B cell (primary cell): ENCODE measurements around the gene GOLGA8B. TPM values are rescaled to one million over a fixed set of nuclear protein-coding genes. Genes with fewer than 3 reads are reported as not detected.

Experiments used
- ATAC-seq: fragments of 200-7000 bp; cut with Tn5 transposase; one replicate; pipeline ENCODE4 v1.10.0; 2021; ENCODE audit warnings: low read depth, mild to moderate bottlenecking, moderate number of reproducible peaks, moderate library complexity
- CTCF ChIA-PET: fragments of 350-600 bp; sonication (Branson Sonifier 250); formaldehyde crosslinking; loops from one replicate; lab custom pipeline; 2021; ENCODE audit warnings: antibody characterized with exemption, inconsistent platforms; lab: Charles Lee
- POLR2A ChIA-PET: fragments of 350-600 bp; sonication (Branson Sonifier 250); formaldehyde crosslinking; loops from one replicate; lab custom pipeline; 2021; ENCODE audit warnings: antibody characterized with exemption; lab: Charles Lee
- DNase-seq: peaks from one replicate; pipeline ENCODE4 v3.0.0; 2013
- H2AFZ ChIP-seq: 2 replicates; pipeline ENCODE4 v1.6.1; 2012; ENCODE audit warnings: mild to moderate bottlenecking, low read depth, low read length; ENCODE audit not compliant: insufficient read depth, poor library complexity, severe bottlenecking
- H3K27ac ChIP-seq, 2 donors: 1 replicate in 1 of 2; 2 replicates in 1 of 2; pipeline ENCODE4 v1.5.1; 2012 to 2013; ENCODE audit warnings: low read length in 2 of 2, mild to moderate bottlenecking in 2 of 2, moderate library complexity in 1 of 2
- H3K27me3 ChIP-seq, 4 experiments: fragments of 200-600 bp in 1 of 4; sonication (generic) in 1 of 4; replicated peaks in 1 of 4; 1 replicate in 2 of 4; 2 replicates in 2 of 4; pipeline versions ENCODE4 v1.6.1 to v1.7.0; 2013 to 2016; ENCODE audit warnings: low read length in 3 of 4, mild to moderate bottlenecking in 2 of 4, mixed read lengths in 1 of 4, moderate library complexity in 1 of 4; ENCODE audit not compliant: insufficient read depth in 4 of 4, control insufficient read depth in 3 of 4; ENCODE audit errors: control extremely low read depth in 1 of 4
- H3K36me3 ChIP-seq, 2 experiments: replicated peaks in 1 of 2; 1 replicate in 1 of 2; 2 replicates in 1 of 2; pipeline versions ENCODE4 v1.6.1 to v1.7.1; 2013; ENCODE audit warnings: low read length in 1 of 2; ENCODE audit not compliant: insufficient read depth in 2 of 2, control insufficient read depth in 1 of 2; ENCODE audit errors: control extremely low read depth in 1 of 2, extremely low read depth in 1 of 2
- H3K4me1 ChIP-seq, 2 donors: fragments of 200-600 bp in 1 of 2; sonication (generic) in 1 of 2; 1 replicate in 1 of 2; 2 replicates in 1 of 2; pipeline versions ENCODE4 v1.5.1 to v1.6.1; 2013 to 2017; ENCODE audit warnings: low read length in 2 of 2; ENCODE audit not compliant: control insufficient read depth in 2 of 2, insufficient read depth in 2 of 2
- H3K4me2 ChIP-seq: replicated peaks from 2 replicates; pipeline ENCODE3; 2012; ENCODE audit warnings: mild to moderate bottlenecking, low read depth, low read length; ENCODE audit not compliant: poor library complexity, severe bottlenecking
- H3K4me3 ChIP-seq, 5 experiments: fragments of 200-600 bp in 1 of 5; sonication (generic) in 1 of 5; 1 replicate in 3 of 5; 2 replicates in 2 of 5; pipeline versions ENCODE4 v1.5.1 to v1.7.0; 2011 to 2016; ENCODE audit warnings: low read length in 4 of 5, mild to moderate bottlenecking in 4 of 5, low read depth in 2 of 5, control low read depth in 1 of 5, moderate library complexity in 1 of 5; ENCODE audit not compliant: insufficient read depth in 1 of 5; ENCODE audit errors: control extremely low read depth in 1 of 5, extremely low read depth in 1 of 5
- H3K79me2 ChIP-seq: fragments of 200-600 bp; sonication (generic); one replicate; pipeline ENCODE4 v1.6.0; 2016; ENCODE audit warnings: low read length; ENCODE audit not compliant: control insufficient read depth, insufficient read depth
- H3K9ac ChIP-seq: fragments of 200-600 bp; sonication (generic); 2 replicates; pipeline ENCODE4 v1.6.1; 2017; ENCODE audit warnings: mild to moderate bottlenecking, low read length, moderate library complexity
- H3K9me3 ChIP-seq, 3 donors: one replicate each; pipeline versions ENCODE4 v1.6.1 to v1.7.1; 2013; ENCODE audit warnings: low read length in 2 of 3; ENCODE audit not compliant: control insufficient read depth in 2 of 3, insufficient read depth in 1 of 3; ENCODE audit errors: control extremely low read depth in 1 of 3
- H4K20me1 ChIP-seq: 2 replicates; pipeline ENCODE4 v1.6.0; 2012; ENCODE audit warnings: mild to moderate bottlenecking, low read length; ENCODE audit not compliant: insufficient read depth, control insufficient read depth, poor library complexity, severe bottlenecking
- H3K27ac Mint-ChIP-seq: one replicate; pipeline ENCODE4 v1.8.0; 2021; ENCODE audit warnings: mixed read lengths
- H3K27me3 Mint-ChIP-seq: one replicate; pipeline ENCODE4 v1.8.0; 2021; ENCODE audit warnings: mixed read lengths
- H3K4me1 Mint-ChIP-seq: one replicate; pipeline ENCODE4 v1.8.0; 2021; ENCODE audit warnings: mixed read lengths
- H3K4me3 Mint-ChIP-seq: one replicate; pipeline ENCODE4 v1.8.0; 2021; ENCODE audit warnings: mixed read lengths
- H3K9me3 Mint-ChIP-seq: one replicate; pipeline ENCODE4 v1.8.0; 2022; ENCODE audit warnings: mixed read lengths; ENCODE audit not compliant: insufficient read depth
- EZH2 ChIP-seq: IDR thresholded peaks from 2 replicates; pipeline ENCODE4 v1.6.1; 2012; ENCODE audit warnings: borderline replicate concordance, low read depth, mild to moderate bottlenecking, moderate library complexity, low read length; ENCODE audit not compliant: insufficient read depth, poor library complexity, severe bottlenecking
- WGBS: methylation state at CpG from one replicate; pipeline ENCODE4 v1.1.5; 2013; ENCODE audit warnings: missing lambda C conversion rate; ENCODE audit not compliant: insufficient coverage; 5-methylcytosine and 5-hydroxymethylcytosine counted together
- intact Hi-C: fragments of 100-400 bp; cut with micrococcal nuclease; formaldehyde crosslinking; loops from one replicate; pipeline ENCODE4 v1.10.0; 2022
- polyA plus RNA-seq: library from polyadenylated mRNA; depleted of rRNA; stranded (reverse); fragments of >200 nt; gene quantifications from 2 replicates; pipeline ENCODE4 v1.2.3, GENCODE V29; 2012
- total RNA-seq, 2 donors: library from RNA; stranded (reverse); fragments of 120-200 nt in 1 of 2; gene quantifications; 1 replicate in 1 of 2; 2 replicates in 1 of 2; pipeline versions ENCODE4 v1.2.3 to v1.2.4, GENCODE V29; 2013 to 2022
- TF ChIP-seq, protein P1 (sequence below): fragments of 200-600 bp; IDR thresholded peaks from one replicate; pipeline ENCODE4 v1.8.0; 2022; ENCODE audit warnings: antibody characterized with exemption, mild to moderate bottlenecking

The GOLGA8B gene
- total and polyA plus RNA-seq, 2 donors (not counting 1 experiment from before 2014, with no cell fraction given) = 77.1 to 200 TPM

DNA sequence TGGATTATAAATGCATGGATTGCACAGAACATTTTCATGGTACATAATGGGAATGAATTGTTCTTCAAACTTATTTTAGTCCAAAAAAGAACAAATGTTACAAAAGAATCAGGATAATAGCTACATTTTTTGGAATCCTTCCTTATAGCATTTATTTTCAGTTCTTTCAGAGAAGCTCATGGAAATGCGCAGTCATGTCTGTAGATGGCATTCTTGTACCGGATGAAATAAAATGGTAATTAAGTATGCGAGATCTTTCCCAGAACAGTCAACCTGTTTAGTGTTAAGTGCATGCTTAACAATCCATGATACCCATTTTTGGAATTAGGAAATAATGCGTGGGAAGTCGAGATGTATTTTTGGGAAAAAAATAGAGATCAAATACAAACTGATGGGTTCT lies 38.2 kb upstream of the GOLGA8B start:
- peak overlapping the region; percentile 15 for H3K9ac ChIP-seq

DNA sequence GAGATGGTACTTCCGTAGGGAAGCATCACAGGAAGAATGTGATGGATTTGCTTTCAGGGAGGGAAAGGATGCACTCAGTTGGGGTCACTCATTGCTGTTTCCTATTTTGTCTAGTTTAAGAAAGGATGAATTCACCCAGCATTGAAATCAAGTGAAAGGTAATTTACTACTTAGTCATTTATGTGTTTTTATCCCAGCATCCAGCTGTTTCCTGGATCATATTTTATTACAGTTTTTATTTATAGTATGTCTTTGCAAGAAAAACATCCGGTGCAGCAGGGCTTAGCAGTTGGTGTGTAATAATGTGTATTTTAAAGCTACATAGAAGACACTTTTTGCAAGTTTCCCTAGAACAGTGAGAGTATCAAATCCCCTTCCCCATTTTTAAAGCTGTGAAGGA lies 37.4 kb upstream of the GOLGA8B start:
- Mint-ChIP-seq H3K9me3 (no peaks in the 10 kb centered on the region), H3K4me3 (no peak overlapping the region), H3K27ac (no peak overlapping the region), H3K27me3 (peaks cover 28% of the 10 kb centered on the region), H3K4me1 (no peaks in the 10 kb centered on the region)
- TF ChIP-seq, protein P1, sequence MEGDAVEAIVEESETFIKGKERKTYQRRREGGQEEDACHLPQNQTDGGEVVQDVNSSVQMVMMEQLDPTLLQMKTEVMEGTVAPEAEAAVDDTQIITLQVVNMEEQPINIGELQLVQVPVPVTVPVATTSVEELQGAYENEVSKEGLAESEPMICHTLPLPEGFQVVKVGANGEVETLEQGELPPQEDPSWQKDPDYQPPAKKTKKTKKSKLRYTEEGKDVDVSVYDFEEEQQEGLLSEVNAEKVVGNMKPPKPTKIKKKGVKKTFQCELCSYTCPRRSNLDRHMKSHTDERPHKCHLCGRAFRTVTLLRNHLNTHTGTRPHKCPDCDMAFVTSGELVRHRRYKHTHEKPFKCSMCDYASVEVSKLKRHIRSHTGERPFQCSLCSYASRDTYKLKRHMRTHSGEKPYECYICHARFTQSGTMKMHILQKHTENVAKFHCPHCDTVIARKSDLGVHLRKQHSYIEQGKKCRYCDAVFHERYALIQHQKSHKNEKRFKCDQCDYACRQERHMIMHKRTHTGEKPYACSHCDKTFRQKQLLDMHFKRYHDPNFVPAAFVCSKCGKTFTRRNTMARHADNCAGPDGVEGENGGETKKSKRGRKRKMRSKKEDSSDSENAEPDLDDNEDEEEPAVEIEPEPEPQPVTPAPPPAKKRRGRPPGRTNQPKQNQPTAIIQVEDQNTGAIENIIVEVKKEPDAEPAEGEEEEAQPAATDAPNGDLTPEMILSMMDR = no peak
- no peak for TF ChIP-seq EZH2
- H3K9ac ChIP-seq = no peak overlapping the region
- ATAC-seq (no peak), DNase-seq (no peak)
- H3K79me2 ChIP-seq = no peaks in the 10 kb centered on the region
- no peaks in the 10 kb centered on the region for H4K20me1 ChIP-seq
- H3K4me2 ChIP-seq = no peak overlapping the region
- 0% methylated on average over 1 of the region's 2 CpGs for WGBS
- H3K27me3 ChIP-seq = peaks cover 0 to 3% (median 0%) of the 10 kb centered on the region in 4 experiments
- no peak overlapping the region for H3K4me3 ChIP-seq
- no peak overlapping the region for H3K27ac ChIP-seq
- POLR2A ChIA-PET = no interaction called here
- no peak overlapping the region for H2AFZ ChIP-seq
- intact Hi-C loops = no loop called here
- H3K4me1 ChIP-seq = no peaks in the 10 kb centered on the region
- no peaks in the 10 kb centered on the region for H3K9me3 ChIP-seq
- H3K36me3 ChIP-seq = no peaks in the 10 kb centered on the region
- CTCF ChIA-PET = interaction anchor here (1.0 to 1.7 kb wide), 4 partner anchors 11 to 302 kb away, joined by 3 to 5 read pairs (median 4); no protein-coding TSS in a partner anchor

More for the DNA sequence above, 38.2 kb upstream of the GOLGA8B start:
- H3K4me3 Mint-ChIP-seq = no peak overlapping the region
- TF ChIP-seq EZH2 = no peak
- TF ChIP-seq, protein P1 = no peak
- H3K4me1 Mint-ChIP-seq = no peaks in the 10 kb centered on the region
- ATAC-seq (no peak), DNase-seq (no peak)
- POLR2A ChIA-PET = no interaction called here
- no peaks in the 10 kb centered on the region for H3K9me3 Mint-ChIP-seq
- Histone ChIP-seq H3K4me3 (no peak overlapping the region), H3K4me2 (no peak overlapping the region), H3K9me3 (no peaks in the 10 kb centered on the region), H4K20me1 (no peaks in the 10 kb centered on the region), H2AFZ (no peak overlapping the region), H3K27ac (no peak overlapping the region), H3K4me1 (no peaks in the 10 kb centered on the region), H3K27me3 (peaks cover 0 to 6% (median 0%) of the 10 kb centered on the region in 4 experiments), H3K36me3 (no peaks in the 10 kb centered on the region), H3K79me2 (no peaks in the 10 kb centered on the region)
- 33% methylated on average over 2 of the region's 5 CpGs for WGBS
- CTCF ChIA-PET = interaction anchor here (1.0 to 1.7 kb wide), 4 partner anchors 12 to 301 kb away, joined by 3 to 5 read pairs (median 4); no protein-coding TSS in a partner anchor
- intact Hi-C loops = loop anchor here (2.0 kb wide), 1 partner anchor 299 kb away; no protein-coding TSS in a partner anchor
- peaks cover 29% of the 10 kb centered on the region for H3K27me3 Mint-ChIP-seq
- H3K27ac Mint-ChIP-seq = no peak overlapping the region
